NK-92 (cell line): ENCODE measurements around the gene NOS2.
A peak's percentile ranks its signal among the peaks of the same experiment; 100 is the strongest.

ENCODE experiments used
- DNase-seq: peaks from one replicate; lab custom pipeline; 2025; ENCODE audit not compliant: unreplicated experiment; lab: John Stamatoyannopoulos, UW

The NOS2 gene

GRCh38 chr17:27819145-27819544, 18.8 kb upstream of the NOS2 start:
- no peak for DNase-seq

GRCh38 chr17:27818401-27819105, 18.2 kb upstream of the NOS2 start:
- no peak for DNase-seq

GRCh38 chr17:27817731-27818130, 17.4 kb upstream of the NOS2 start:
- DNase-seq: no peak

- no peak for DNase-seq
Observed at GRCh38 chr17:27816946-27817345, 16.6 kb upstream of the NOS2 start.

GRCh38 chr17:27811961-27812360, 11.6 kb upstream of the NOS2 start:
- no peak for DNase-seq

- DNase-seq: no peak
Observed at GRCh38 chr17:27810902-27811557, 10.7 kb upstream of the NOS2 start.

- DNase-seq: no peak
Observed at GRCh38 chr17:27810211-27810901, 10.0 kb upstream of the NOS2 start.

GRCh38 chr17:27809555-27809954, 9.2 kb upstream of the NOS2 start:
- no peak for DNase-seq

GRCh38 chr17:27808628-27809027, 8.3 kb upstream of the NOS2 start:
- no peak for DNase-seq

GRCh38 chr17:27807567-27808470, 7.5 kb upstream of the NOS2 start:
- no peak for DNase-seq

- peak; percentile 34 for DNase-seq
Observed at GRCh38 chr17:27805520-27806146, 5.3 kb upstream of the NOS2 start.

- DNase-seq: no peak
Observed at GRCh38 chr17:27804113-27804512, 3.8 kb upstream of the NOS2 start.

- no peak for DNase-seq
Observed at GRCh38 chr17:27802962-27803680, 2.8 kb upstream of the NOS2 start.

- no peak for DNase-seq
Observed at GRCh38 chr17:27802033-27802432, 1.7 kb upstream of the NOS2 start.

GRCh38 chr17:27798376-27798775, 2.0 kb downstream of the NOS2 start:
- no peak for DNase-seq

GRCh38 chr17:27797390-27798091, 2.8 kb downstream of the NOS2 start:
- DNase-seq: no peak

GRCh38 chr17:27793906-27794569, 6.3 kb downstream of the NOS2 start:
- no peak for DNase-seq

- no peak for DNase-seq
Observed at GRCh38 chr17:27793168-27793905, 7.0 kb downstream of the NOS2 start.
